Measurements from ENCODE around the gene SGIP1. TPM values are rescaled to one million over a fixed set of nuclear protein-coding genes. Genes with fewer than 3 reads are reported as not detected.
A peak's percentile ranks its signal among the peaks of the same experiment; 100 is the strongest.

Gene SGIP1
- 5.3 and 5.9 TPM in 2 replicates for total RNA-seq
- long read RNA-seq: 0 reads

DNA sequence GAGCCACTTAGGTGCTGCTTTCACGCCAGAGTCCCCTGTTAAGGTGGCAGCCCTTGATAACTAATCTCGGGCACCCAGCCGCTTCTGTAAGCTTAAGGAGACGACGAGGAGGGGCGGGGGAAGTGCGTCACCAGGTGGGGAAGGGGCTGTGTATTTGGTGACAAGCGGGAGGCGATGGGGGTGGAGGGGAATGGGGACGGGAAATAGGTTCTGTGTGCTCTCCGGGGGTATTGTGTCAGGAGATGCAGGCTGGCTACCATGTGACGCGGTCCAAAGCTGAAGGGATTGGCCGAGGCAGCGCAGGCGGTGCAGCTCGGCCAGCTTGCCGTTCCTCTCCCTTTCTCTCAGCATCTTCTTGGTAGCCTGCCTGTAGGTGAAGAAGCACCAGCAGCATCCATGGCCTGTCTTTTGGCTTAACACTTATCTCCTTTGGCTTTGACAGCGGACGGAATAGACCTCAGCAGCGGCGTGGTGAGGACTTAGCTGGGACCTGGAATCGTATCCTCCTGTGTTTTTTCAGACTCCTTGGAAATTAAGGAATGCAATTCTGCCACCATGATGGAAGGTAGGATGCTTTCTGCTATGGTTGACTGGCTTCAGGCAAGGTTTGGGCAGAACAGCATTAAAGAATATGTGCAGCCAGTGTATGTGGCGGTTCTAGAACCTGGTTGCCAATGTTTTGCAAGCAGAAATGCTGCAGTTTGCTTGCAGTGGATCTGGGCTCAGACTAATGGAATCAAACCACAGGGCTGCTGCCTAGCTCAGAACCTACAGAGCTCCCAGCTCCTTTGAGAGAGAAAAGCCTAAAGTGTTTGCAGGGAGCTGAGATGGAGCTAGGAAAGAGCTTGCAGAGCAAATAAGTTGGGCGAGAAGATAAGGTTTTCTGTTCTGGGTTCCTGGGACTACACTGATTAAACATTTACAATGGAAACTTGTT is at the start of gene SGIP1:
Gene SGIP1 (plus strand): TSS at position 350 of the 937 bp plus-strand sequence. CDS start 206 bp downstream, at position 556.
- TF ChIP-seq, protein P1, sequence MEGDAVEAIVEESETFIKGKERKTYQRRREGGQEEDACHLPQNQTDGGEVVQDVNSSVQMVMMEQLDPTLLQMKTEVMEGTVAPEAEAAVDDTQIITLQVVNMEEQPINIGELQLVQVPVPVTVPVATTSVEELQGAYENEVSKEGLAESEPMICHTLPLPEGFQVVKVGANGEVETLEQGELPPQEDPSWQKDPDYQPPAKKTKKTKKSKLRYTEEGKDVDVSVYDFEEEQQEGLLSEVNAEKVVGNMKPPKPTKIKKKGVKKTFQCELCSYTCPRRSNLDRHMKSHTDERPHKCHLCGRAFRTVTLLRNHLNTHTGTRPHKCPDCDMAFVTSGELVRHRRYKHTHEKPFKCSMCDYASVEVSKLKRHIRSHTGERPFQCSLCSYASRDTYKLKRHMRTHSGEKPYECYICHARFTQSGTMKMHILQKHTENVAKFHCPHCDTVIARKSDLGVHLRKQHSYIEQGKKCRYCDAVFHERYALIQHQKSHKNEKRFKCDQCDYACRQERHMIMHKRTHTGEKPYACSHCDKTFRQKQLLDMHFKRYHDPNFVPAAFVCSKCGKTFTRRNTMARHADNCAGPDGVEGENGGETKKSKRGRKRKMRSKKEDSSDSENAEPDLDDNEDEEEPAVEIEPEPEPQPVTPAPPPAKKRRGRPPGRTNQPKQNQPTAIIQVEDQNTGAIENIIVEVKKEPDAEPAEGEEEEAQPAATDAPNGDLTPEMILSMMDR (conservative IDR thresholded peaks at IDR 0.05): no peak
- H3K9me3 Mint-ChIP-seq: no peaks in the 10 kb centered on the region
- H3K27me3 Mint-ChIP-seq (ENCODE audit: low read depth): peaks cover 31% of the 10 kb centered on the region
- peak within 1 kb of the TSS; percentile 66 for H3K27ac Mint-ChIP-seq (ENCODE audit: unreplicated experiment)
- peak; percentile 14 for DNase-seq (ENCODE audit: low read depth, low spot score)
- H3K36me3 Mint-ChIP-seq (ENCODE audit: low read depth): no peaks in the 10 kb centered on the region
- peak within 1 kb of the TSS; percentile 89 for H3K4me3 Mint-ChIP-seq
- H3K4me1 Mint-ChIP-seq: peaks cover 16% of the 10 kb centered on the region

GRCh38 chr1:66489151-66489550 is 44.8 kb upstream of the SGIP1 start:
- Mint-ChIP-seq H3K36me3 (ENCODE audit: low read depth) (no peaks in the 10 kb centered on the region), H3K27ac (ENCODE audit: unreplicated experiment) (no peak overlapping the region), H3K27me3 (ENCODE audit: low read depth) (no peaks in the 10 kb centered on the region), H3K4me1 (no peaks in the 10 kb centered on the region), H3K4me3 (no peak overlapping the region), H3K9me3 (no peaks in the 10 kb centered on the region)
- no peak for DNase-seq (ENCODE audit: low read depth, low spot score)
- TF ChIP-seq, protein P1 (conservative IDR thresholded peaks at IDR 0.05): no peak

DNA sequence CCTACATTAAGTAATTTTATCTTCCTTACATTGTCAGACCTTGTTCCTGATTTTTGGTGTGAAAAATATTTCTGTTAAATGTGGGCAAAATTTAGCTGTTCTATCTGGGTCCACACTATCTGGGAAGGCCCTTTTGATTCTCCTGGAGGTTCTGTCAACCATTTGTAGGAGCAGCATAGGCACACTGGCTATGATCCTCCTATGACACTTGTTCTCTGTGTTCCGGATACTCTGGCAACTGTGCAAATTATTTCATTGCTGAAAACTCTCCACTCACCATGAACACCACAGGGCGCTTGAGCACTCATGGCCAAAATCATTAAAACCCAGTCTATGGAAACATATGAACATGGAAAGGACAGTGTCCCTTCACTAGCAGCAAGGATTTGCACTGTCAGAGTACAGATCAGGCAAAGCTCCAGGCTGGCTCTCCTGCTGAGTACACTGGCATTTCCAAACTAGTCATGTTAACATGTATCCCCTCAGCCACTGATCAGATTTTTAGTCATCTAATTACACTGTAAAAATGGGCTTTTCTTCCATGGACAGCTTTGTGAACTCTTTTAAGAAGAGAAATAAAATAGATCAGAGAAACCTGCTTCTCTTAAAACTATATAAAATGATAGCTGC is 43.9 kb upstream of the SGIP1 start:
- DNase-seq (ENCODE audit: low read depth, low spot score): no peak
- Mint-ChIP-seq H3K27me3 (ENCODE audit: low read depth) (no peaks in the 10 kb centered on the region), H3K27ac (ENCODE audit: unreplicated experiment) (no peak overlapping the region), H3K4me1 (no peaks in the 10 kb centered on the region), H3K9me3 (no peaks in the 10 kb centered on the region), H3K36me3 (ENCODE audit: low read depth) (no peaks in the 10 kb centered on the region), H3K4me3 (no peak overlapping the region)
- TF ChIP-seq, protein P1 (conservative IDR thresholded peaks at IDR 0.05): no peak

GRCh38 chr1:66490816-66491215 is 43.1 kb upstream of the SGIP1 start:
- TF ChIP-seq, protein P1 (conservative IDR thresholded peaks at IDR 0.05): no peak
- Mint-ChIP-seq H3K4me1 (no peaks in the 10 kb centered on the region), H3K36me3 (ENCODE audit: low read depth) (no peaks in the 10 kb centered on the region), H3K27me3 (ENCODE audit: low read depth) (no peaks in the 10 kb centered on the region), H3K9me3 (no peaks in the 10 kb centered on the region), H3K4me3 (no peak overlapping the region), H3K27ac (ENCODE audit: unreplicated experiment) (no peak overlapping the region)
- no peak for DNase-seq (ENCODE audit: low read depth, low spot score)

DNA sequence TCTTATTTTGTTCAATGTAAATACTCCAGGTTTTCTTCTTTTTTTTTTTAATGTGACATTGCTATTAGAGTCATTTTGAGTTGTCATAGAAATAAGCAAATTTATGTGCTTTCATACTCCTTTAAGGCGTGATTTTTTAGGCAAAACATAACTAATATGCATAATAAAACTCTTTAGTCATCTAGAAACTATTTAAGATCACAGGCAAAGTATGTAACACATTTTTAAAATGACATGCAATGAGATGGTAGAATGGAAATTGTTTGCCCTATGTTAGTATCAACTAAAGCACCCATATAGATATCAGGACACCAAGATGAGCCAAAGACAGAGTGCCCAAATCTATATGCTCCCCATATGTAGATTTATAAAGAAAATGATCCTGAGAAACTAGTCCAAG is 41.5 kb upstream of the SGIP1 start:
- peaks cover 6% of the 10 kb centered on the region for H3K27me3 Mint-ChIP-seq (ENCODE audit: low read depth)
- H3K27ac Mint-ChIP-seq (ENCODE audit: unreplicated experiment): no peak overlapping the region
- H3K4me1 Mint-ChIP-seq: no peaks in the 10 kb centered on the region
- no peaks in the 10 kb centered on the region for H3K36me3 Mint-ChIP-seq (ENCODE audit: low read depth)
- TF ChIP-seq, protein P1 (conservative IDR thresholded peaks at IDR 0.05): no peak
- DNase-seq (ENCODE audit: low read depth, low spot score): no peak
- H3K4me3 Mint-ChIP-seq: no peak overlapping the region
- H3K9me3 Mint-ChIP-seq: no peaks in the 10 kb centered on the region

Data from neural crest cell (in vitro differentiated cells).